Transverse colon (tissue), 4 donors: Measurements from ENCODE around the gene ITGA1. TPM values are rescaled to one million over a fixed set of nuclear protein-coding genes. Genes with fewer than 3 reads are reported as not detected.
A peak's percentile ranks its signal among the peaks of the same experiment; 100 is the strongest.

Source experiments
- DNase-seq: peaks from one replicate; pipeline ENCODE4 v3.0.0-alpha.2; 2019
- H3K27ac ChIP-seq, 4 donors: fragments of 200-600 bp; sonication (generic); 2 replicates each; pipeline ENCODE4 v1.5.1; 2016 to 2018; ENCODE audit warnings: inconsistent platforms in 4 of 4
- H3K27me3 ChIP-seq: fragments of 200-600 bp; sonication (generic); 2 replicates; pipeline ENCODE4 v1.5.1; 2017; ENCODE audit warnings: inconsistent platforms
- H3K36me3 ChIP-seq, 4 donors: fragments of 200-600 bp; sonication (generic); 2 replicates each; pipeline ENCODE4 v1.5.1; 2017 to 2019; ENCODE audit warnings: inconsistent platforms in 4 of 4
- H3K4me1 ChIP-seq, 4 donors: fragments of 200-600 bp; sonication (generic); 2 replicates each; pipeline ENCODE4 v1.5.1; 2017 to 2020; ENCODE audit warnings: inconsistent platforms in 4 of 4
- H3K4me3 ChIP-seq, 4 donors: fragments of 200-600 bp; sonication (generic); 1 replicate in 1 of 4; 2 replicates in 3 of 4; pipeline versions ENCODE4 v1.5.1 to v1.6.1; 2017 to 2019; ENCODE audit warnings: inconsistent platforms in 4 of 4
- H3K9me3 ChIP-seq, 2 donors: fragments of 200-600 bp; sonication (generic); 2 replicates each; pipeline ENCODE4 v1.5.1; 2017 to 2019; ENCODE audit warnings: inconsistent platforms in 2 of 2
- EP300 ChIP-seq: sonication (generic); formaldehyde crosslinking; IDR thresholded peaks from one replicate; pipeline ENCODE4 v1.6.1; 2017; ENCODE audit warnings: antibody characterized with exemption, low read depth
- POLR2A ChIP-seq: fragments of 450-650 bp; IDR thresholded peaks from one replicate; pipeline ENCODE4 v1.6.1; 2016; ENCODE audit warnings: antibody characterized with exemption, mild to moderate bottlenecking, moderate library complexity
- POLR2AphosphoS5 ChIP-seq, 3 donors: sonication (generic); formaldehyde crosslinking; IDR thresholded peaks; one replicate each; pipeline ENCODE4 v1.6.1; 2016; ENCODE audit warnings: antibody characterized with exemption in 3 of 3
- WGBS, 2 donors: methylation state at CpG; one replicate each; pipeline ENCODE4 v1.1.5; 2018; ENCODE audit warnings: low coverage in 1 of 2; 5-methylcytosine and 5-hydroxymethylcytosine counted together
- in situ Hi-C, 4 donors: fragments of 200-750 bp; cut with MboI; loops; one replicate each; pipeline versions ENCODE4 v1.15.0 to v1.15.1; 2017; ENCODE audit warnings: low sequenced_read_pairs in 3 of 4, low pct_ligation_motif_present in 1 of 4, low pct_unique_long_range_greater_than_20kb in 1 of 4
- intact Hi-C: fragments of 100-400 bp; cut with DNase I; formaldehyde crosslinking; loops from one replicate; pipeline ENCODE4 v1.15.1; 2023; ENCODE audit warnings: low total_unique reads
- total RNA-seq, 4 donors: library from RNA; depleted of rRNA; stranded (reverse); fragments of >200 nt; gene quantifications; one replicate each; pipeline ENCODE4 v1.1.0, GENCODE V29; 2016
- TF ChIP-seq, protein P1 (sequence below), 5 experiments: fragments of 200-600 bp in 3 of 5; fragments of 450-650 bp in 2 of 5; sonication (generic) in 3 of 5; IDR thresholded peaks; 1 replicate in 2 of 5; 2 replicates in 3 of 5; pipeline ENCODE4 v1.5.1; 2016 to 2017; ENCODE audit warnings: antibody characterized with exemption in 5 of 5, inconsistent platforms in 3 of 5, mild to moderate bottlenecking in 2 of 5, moderate library complexity in 1 of 5

Gene ITGA1
- total RNA-seq, 4 donors from 2014 or later, result 42.6 to 83.2 (median 48.0) TPM

DNA sequence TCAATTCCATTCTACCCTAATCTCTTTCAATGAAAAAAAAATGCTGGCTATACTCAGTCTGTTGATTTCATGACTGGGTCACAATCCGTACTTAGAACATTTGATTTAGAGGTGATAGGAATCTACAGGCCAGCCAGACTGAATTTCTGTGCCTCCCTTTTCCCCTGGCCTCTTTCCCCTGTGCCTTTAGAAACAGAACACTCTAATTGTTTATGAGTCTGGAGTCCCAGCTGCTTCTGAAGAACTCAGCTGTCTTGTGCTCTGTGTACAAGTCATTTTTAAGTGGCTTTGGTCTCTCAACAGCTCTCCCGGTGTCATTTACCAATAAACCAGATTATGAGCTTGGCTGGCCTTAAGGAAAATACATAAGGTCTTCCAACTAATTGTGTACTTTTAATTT, 107.4 kb downstream of the ITGA1 start:
- intact Hi-C loops (no loop called here), in situ Hi-C loops (no loop called here)
- Histone ChIP-seq H3K27me3 (no peaks in the 10 kb centered on the region), H3K4me3 (no peak overlapping the region), H3K9me3 (no peaks in the 10 kb centered on the region), H3K36me3 (no peaks in the 10 kb centered on the region), H3K27ac (peak overlapping the region; percentile 33 to 65 (median 49)), H3K4me1 (peaks cover 14 to 38% (median 16%) of the 10 kb centered on the region in 4 donors)
- no peak for DNase-seq
- WGBS, 2 donors, result 39 to 46% methylated on average over 2 of the region's 2 CpGs
- TF ChIP-seq EP300, result no peak
- peak in 2 of 3 donors; percentile 27 to 34 for TF ChIP-seq POLR2AphosphoS5 (IDR thresholded peaks at IDR 0.05)

- Histone ChIP-seq H3K9me3 (no peaks in the 10 kb centered on the region), H3K4me1 (peaks cover 14 to 41% (median 17%) of the 10 kb centered on the region in 4 donors), H3K27me3 (no peaks in the 10 kb centered on the region), H3K4me3 (no peak overlapping the region), H3K36me3 (no peaks in the 10 kb centered on the region), H3K27ac (peak overlapping the region; percentile 33 to 65 (median 49))
- WGBS, 2 donors, result 81 to 91% methylated on average over 3 to 5 of the region's 5 CpGs
- in situ Hi-C loops (no loop called here), intact Hi-C loops (no loop called here)
- no peak for DNase-seq
- TF ChIP-seq EP300, result no peak
- TF ChIP-seq POLR2A, result no peak
- TF ChIP-seq, protein P1, sequence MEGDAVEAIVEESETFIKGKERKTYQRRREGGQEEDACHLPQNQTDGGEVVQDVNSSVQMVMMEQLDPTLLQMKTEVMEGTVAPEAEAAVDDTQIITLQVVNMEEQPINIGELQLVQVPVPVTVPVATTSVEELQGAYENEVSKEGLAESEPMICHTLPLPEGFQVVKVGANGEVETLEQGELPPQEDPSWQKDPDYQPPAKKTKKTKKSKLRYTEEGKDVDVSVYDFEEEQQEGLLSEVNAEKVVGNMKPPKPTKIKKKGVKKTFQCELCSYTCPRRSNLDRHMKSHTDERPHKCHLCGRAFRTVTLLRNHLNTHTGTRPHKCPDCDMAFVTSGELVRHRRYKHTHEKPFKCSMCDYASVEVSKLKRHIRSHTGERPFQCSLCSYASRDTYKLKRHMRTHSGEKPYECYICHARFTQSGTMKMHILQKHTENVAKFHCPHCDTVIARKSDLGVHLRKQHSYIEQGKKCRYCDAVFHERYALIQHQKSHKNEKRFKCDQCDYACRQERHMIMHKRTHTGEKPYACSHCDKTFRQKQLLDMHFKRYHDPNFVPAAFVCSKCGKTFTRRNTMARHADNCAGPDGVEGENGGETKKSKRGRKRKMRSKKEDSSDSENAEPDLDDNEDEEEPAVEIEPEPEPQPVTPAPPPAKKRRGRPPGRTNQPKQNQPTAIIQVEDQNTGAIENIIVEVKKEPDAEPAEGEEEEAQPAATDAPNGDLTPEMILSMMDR (IDR thresholded peaks at IDR 0.05), result no peak
- no peak for TF ChIP-seq POLR2AphosphoS5 (IDR thresholded peaks at IDR 0.05)
These were observed 108.1 kb downstream of the ITGA1 start for GRCh38 chr5:52895572-52896413.

DNA sequence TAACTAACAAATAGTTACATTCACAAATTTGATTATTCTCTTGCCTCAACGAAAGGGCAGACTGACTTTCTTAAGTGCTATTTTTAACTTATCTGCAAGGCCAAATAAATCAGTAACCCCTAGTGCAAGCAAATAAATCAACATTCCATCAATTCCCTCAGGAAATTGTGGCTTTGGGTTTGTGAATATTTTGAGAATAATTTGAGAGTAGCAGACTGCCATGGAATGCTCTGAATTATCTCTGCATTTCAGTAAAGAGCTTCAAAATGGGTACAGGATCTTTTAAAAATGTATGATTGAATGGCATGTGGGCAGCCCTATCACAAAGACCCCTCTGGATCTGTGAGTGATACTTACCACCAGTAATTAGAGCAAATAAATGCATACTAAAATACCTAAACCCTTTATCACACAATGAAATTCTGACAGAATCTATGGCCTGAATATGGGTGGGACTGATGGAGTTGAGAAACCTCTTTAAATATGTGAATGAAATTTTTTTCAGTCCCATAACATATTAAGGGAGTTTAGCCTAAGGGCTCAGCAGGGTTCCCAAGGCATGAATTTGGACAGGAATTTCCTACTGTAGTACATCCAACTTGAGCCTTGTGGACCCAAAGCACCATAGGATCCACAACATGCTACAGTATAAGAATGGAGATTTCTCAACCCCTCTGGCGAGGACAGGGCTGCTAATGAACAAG, 109.0 kb downstream of the ITGA1 start:
- H3K36me3 ChIP-seq, result peaks cover 0 to 7% (median 3%) of the 10 kb centered on the region in 4 donors
- H3K4me3 ChIP-seq, result no peak overlapping the region
- intact Hi-C loops (no loop called here), in situ Hi-C loops (no loop called here)
- H3K27ac ChIP-seq, result peak overlapping the region in 1 of 4 donors; percentile 33
- H3K4me1 ChIP-seq, result peaks cover 14 to 41% (median 17%) of the 10 kb centered on the region in 4 donors
- no peak for DNase-seq
- H3K9me3 ChIP-seq, result no peaks in the 10 kb centered on the region
- no peaks in the 10 kb centered on the region for H3K27me3 ChIP-seq
- 65 to 74% methylated on average over 2 of the region's 2 CpGs for WGBS, 2 donors
- TF ChIP-seq, protein P1 (IDR thresholded peaks at IDR 0.05), result no peak
- no peak for TF ChIP-seq POLR2AphosphoS5 (IDR thresholded peaks at IDR 0.05)
- TF ChIP-seq EP300, result no peak
- no peak for TF ChIP-seq POLR2A

- in situ Hi-C loops, result no loop called here
- intact Hi-C loops, result no loop called here
These were observed 109.5 kb downstream of the ITGA1 start for GRCh38 chr5:52897238-52897614.

More at GRCh38 chr5:52897238-52897614, 109.5 kb downstream of the ITGA1 start:
- Histone ChIP-seq H3K36me3 (peaks cover 0 to 7% (median 3%) of the 10 kb centered on the region in 4 donors), H3K27me3 (no peaks in the 10 kb centered on the region), H3K4me1 (peaks cover 14 to 36% (median 17%) of the 10 kb centered on the region in 4 donors), H3K4me3 (no peak overlapping the region), H3K27ac (no peak overlapping the region), H3K9me3 (no peaks in the 10 kb centered on the region)
- TF ChIP-seq, protein P1 (IDR thresholded peaks at IDR 0.05), result no peak
- TF ChIP-seq POLR2A, result no peak
- no peak for TF ChIP-seq POLR2AphosphoS5 (IDR thresholded peaks at IDR 0.05)
- no peak for TF ChIP-seq EP300
- no peak for DNase-seq
